ENCODE measurements around the gene CTXND1. TPM values are rescaled to one million over a fixed set of nuclear protein-coding genes. Genes with fewer than 3 reads are reported as not detected.

The CTXND1 gene
- polyA plus RNA-seq, 2 of the 4 experiments (the other 2 are of a cell fraction) = not detected

DNA sequence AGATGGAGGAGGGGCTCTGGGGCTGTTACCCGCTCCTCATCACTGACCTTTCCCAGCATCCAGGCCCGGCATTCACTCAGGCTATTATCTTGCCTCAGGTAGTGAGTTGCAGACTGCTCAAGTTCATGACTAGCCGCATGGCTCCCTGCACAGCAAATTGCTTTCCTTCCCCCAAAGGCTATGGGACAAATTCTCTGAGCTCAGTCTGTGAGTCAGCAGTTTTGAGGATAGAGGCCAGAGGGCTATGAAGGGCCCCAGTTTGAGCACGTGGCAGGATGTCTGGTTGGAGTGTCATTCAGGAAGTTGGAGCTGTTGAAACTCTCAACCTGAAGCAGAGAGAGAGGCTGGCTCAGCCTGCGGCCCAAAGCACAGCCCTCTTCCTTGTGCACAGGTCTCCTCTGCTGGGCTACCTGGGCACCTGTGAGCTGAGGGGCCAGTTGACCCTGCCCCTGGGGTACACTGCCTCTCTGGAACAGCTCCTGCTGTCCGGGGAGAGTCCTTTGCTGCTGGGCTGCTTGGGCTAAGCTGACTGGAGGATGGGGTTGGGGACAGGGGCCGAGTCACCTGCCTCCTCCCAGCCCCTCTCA, 91.3 kb downstream of the CTXND1 start:
- peak in 1 of 2 experiments; percentile 68 for DNase-seq (ENCODE audit: low read depth in 1 of 2, low spot score in 1 of 2)
- H3K27ac ChIP-seq = peak overlapping the region; percentile 54 to 81
- 69% methylated on average over 7 of the region's 7 CpGs for WGBS (ENCODE audit: missing lambda C conversion rate)
- no peaks in the 10 kb centered on the region for H3K9me3 ChIP-seq
- ChIA-PET POLR2A (no interaction called here), CTCF (interaction anchor here (0.8 to 4.6 kb wide), 5 partner anchors 11 to 821 kb away, joined by 3 to 36 read pairs (median 5); no protein-coding TSS in a partner anchor)
- FAIRE-seq = no peak
- peak; percentile 49 to 83 for ATAC-seq
- H3K4me3 ChIP-seq = no peak overlapping the region
- H3K4me1 ChIP-seq = peaks cover 19% of the 10 kb centered on the region
- peak overlapping the region; percentile 31 for H3K4me2 ChIP-seq
- no peak for TF ChIP-seq CBX8 (IDR thresholded peaks at IDR 0.05)
- TF ChIP-seq EP300 (IDR thresholded peaks at IDR 0.05) = no peak
- no peak for TF ChIP-seq POLR2AphosphoS2 (conservative IDR thresholded peaks at IDR 0.05; ENCODE audit: low read length)
- TF ChIP-seq JUNB (IDR thresholded peaks at IDR 0.05) = no peak
- no peak for TF ChIP-seq ZNF302 (CRISPR knock-in tag; IDR thresholded peaks at IDR 0.05)
- TF ChIP-seq BCL3 (IDR thresholded peaks at IDR 0.05) = no peak
- no peak for TF ChIP-seq ESRRA (IDR thresholded peaks at IDR 0.05; ENCODE audit: borderline replicate concordance, low read length)
- TF ChIP-seq, protein P1, sequence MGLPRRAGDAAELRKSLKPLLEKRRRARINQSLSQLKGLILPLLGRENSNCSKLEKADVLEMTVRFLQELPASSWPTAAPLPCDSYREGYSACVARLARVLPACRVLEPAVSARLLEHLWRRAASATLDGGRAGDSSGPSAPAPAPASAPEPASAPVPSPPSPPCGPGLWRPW (IDR thresholded peaks at IDR 0.05) = no peak
- TF ChIP-seq CHD2 (IDR thresholded peaks at IDR 0.05; ENCODE audit: low read length, partially characterized antibody) = no peak
- no peak for TF ChIP-seq HEYL (CRISPR knock-in tag; IDR thresholded peaks at IDR 0.05)
- no peak for TF ChIP-seq NR3C1 (IDR thresholded peaks at IDR 0.05)
- TF ChIP-seq, protein P2, sequence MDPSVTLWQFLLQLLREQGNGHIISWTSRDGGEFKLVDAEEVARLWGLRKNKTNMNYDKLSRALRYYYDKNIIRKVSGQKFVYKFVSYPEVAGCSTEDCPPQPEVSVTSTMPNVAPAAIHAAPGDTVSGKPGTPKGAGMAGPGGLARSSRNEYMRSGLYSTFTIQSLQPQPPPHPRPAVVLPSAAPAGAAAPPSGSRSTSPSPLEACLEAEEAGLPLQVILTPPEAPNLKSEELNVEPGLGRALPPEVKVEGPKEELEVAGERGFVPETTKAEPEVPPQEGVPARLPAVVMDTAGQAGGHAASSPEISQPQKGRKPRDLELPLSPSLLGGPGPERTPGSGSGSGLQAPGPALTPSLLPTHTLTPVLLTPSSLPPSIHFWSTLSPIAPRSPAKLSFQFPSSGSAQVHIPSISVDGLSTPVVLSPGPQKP (IDR thresholded peaks at IDR 0.05; ENCODE audit: low read depth, low read length) = no peak
- TF ChIP-seq JUN (IDR thresholded peaks at IDR 0.05) = no peak
- TF ChIP-seq FOSL2 (IDR thresholded peaks at IDR 0.05) = no peak
- 0 out of 2 replicates have a peak, but pooled peaks have one; percentile 4 for TF ChIP-seq FOSL2 (CRISPR knock-in tag; IDR thresholded peaks at IDR 0.05)
- no peak for TF ChIP-seq SMC3 (IDR thresholded peaks at IDR 0.05)
- no peak for TF ChIP-seq BHLHE40 (IDR thresholded peaks at IDR 0.05; ENCODE audit: low read depth, low read length)
- TF ChIP-seq POLR2A (IDR thresholded peaks at IDR 0.05; ENCODE audit: low read length) = no peak
- TF ChIP-seq, protein P3, sequence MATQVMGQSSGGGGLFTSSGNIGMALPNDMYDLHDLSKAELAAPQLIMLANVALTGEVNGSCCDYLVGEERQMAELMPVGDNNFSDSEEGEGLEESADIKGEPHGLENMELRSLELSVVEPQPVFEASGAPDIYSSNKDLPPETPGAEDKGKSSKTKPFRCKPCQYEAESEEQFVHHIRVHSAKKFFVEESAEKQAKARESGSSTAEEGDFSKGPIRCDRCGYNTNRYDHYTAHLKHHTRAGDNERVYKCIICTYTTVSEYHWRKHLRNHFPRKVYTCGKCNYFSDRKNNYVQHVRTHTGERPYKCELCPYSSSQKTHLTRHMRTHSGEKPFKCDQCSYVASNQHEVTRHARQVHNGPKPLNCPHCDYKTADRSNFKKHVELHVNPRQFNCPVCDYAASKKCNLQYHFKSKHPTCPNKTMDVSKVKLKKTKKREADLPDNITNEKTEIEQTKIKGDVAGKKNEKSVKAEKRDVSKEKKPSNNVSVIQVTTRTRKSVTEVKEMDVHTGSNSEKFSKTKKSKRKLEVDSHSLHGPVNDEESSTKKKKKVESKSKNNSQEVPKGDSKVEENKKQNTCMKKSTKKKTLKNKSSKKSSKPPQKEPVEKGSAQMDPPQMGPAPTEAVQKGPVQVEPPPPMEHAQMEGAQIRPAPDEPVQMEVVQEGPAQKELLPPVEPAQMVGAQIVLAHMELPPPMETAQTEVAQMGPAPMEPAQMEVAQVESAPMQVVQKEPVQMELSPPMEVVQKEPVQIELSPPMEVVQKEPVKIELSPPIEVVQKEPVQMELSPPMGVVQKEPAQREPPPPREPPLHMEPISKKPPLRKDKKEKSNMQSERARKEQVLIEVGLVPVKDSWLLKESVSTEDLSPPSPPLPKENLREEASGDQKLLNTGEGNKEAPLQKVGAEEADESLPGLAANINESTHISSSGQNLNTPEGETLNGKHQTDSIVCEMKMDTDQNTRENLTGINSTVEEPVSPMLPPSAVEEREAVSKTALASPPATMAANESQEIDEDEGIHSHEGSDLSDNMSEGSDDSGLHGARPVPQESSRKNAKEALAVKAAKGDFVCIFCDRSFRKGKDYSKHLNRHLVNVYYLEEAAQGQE (IDR thresholded peaks at IDR 0.05) = no peak
- TF ChIP-seq CEBPB (IDR thresholded peaks at IDR 0.05) = no peak
- no peak for TF ChIP-seq FOSB (CRISPR knock-in tag; IDR thresholded peaks at IDR 0.05)
- no peak for TF ChIP-seq RARB (CRISPR knock-in tag; IDR thresholded peaks at IDR 0.05)
- no peak for TF ChIP-seq MYC (IDR thresholded peaks at IDR 0.05; ENCODE audit: borderline replicate concordance, low read length)
- no peak for TF ChIP-seq EHF (CRISPR knock-in tag; IDR thresholded peaks at IDR 0.05)
- no peak for TF ChIP-seq CHD4 (IDR thresholded peaks at IDR 0.05; ENCODE audit: borderline replicate concordance)
- TF ChIP-seq RAD21 (conservative IDR thresholded peaks at IDR 0.05 in 1 of 2, IDR thresholded peaks at IDR 0.05 in 1 of 2) = no peak
- TF ChIP-seq ZSCAN20 (CRISPR knock-in tag; IDR thresholded peaks at IDR 0.05) = no peak
- TF ChIP-seq KDM1A (IDR thresholded peaks at IDR 0.05; ENCODE audit: low read depth) = no peak
- TF ChIP-seq ZFP36 (IDR thresholded peaks at IDR 0.05; ENCODE audit: borderline replicate concordance, partially characterized antibody) = no peak
- TF ChIP-seq, protein P4, sequence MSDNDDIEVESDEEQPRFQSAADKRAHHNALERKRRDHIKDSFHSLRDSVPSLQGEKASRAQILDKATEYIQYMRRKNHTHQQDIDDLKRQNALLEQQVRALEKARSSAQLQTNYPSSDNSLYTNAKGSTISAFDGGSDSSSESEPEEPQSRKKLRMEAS (IDR thresholded peaks at IDR 0.05) = peak; percentile 84
- TF ChIP-seq EHMT2 (IDR thresholded peaks at IDR 0.05; ENCODE audit: low read depth) = no peak
- TF ChIP-seq, protein P5, sequence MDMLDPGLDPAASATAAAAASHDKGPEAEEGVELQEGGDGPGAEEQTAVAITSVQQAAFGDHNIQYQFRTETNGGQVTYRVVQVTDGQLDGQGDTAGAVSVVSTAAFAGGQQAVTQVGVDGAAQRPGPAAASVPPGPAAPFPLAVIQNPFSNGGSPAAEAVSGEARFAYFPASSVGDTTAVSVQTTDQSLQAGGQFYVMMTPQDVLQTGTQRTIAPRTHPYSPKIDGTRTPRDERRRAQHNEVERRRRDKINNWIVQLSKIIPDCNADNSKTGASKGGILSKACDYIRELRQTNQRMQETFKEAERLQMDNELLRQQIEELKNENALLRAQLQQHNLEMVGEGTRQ (IDR thresholded peaks at IDR 0.05) = peak; percentile 31; the same call in 1 of the 2 replicates
- no peak for TF ChIP-seq TP53 (CRISPR knock-in tag; IDR thresholded peaks at IDR 0.05)
- no peak for TF ChIP-seq RNF2 (IDR thresholded peaks at IDR 0.05; ENCODE audit: borderline replicate concordance, low read depth)
- TF ChIP-seq E2F6 (IDR thresholded peaks at IDR 0.05; ENCODE audit: borderline replicate concordance, low read depth) = no peak
- no peak for TF ChIP-seq SREBF2 (IDR thresholded peaks at IDR 0.05)
- no peak for TF ChIP-seq TFCP2L1 (CRISPR knock-in tag; IDR thresholded peaks at IDR 0.05)
